AG04450 (cell line): ENCODE results near the gene VIPAS39. TPM values are rescaled to one million over a fixed set of nuclear protein-coding genes. Genes with fewer than 3 reads are reported as not detected.
A peak's percentile ranks its signal among the peaks of the same experiment; 100 is the strongest.

Experiments used
- CTCF ChIA-PET: fragments of 300-600, 350-600 bp; formaldehyde crosslinking; extraction: SDS; loops from one replicate; lab custom pipeline; 2022; ENCODE audit warnings: antibody characterized with exemption, inconsistent platforms; lab: Charles Lee
- POLR2A ChIA-PET: fragments of 350-600 bp; formaldehyde crosslinking; extraction: SDS; loops from one replicate; lab custom pipeline; 2021; ENCODE audit warnings: antibody characterized with exemption, inconsistent platforms; lab: Yijun Ruan, JAX
- DNase-seq: peaks from one replicate; pipeline ENCODE4 v3.0.0-alpha.2; 2011; ENCODE audit warnings: low read depth, low spot score
- H3K27ac ChIP-seq: one replicate; pipeline ENCODE4 v1.5.1; 2012; ENCODE audit warnings: low read depth, low read length, control low read depth
- H3K27me3 ChIP-seq: one replicate; pipeline ENCODE4 v1.6.0; 2012; ENCODE audit warnings: low read length; ENCODE audit not compliant: control insufficient read depth, insufficient read depth
- H3K4me3 ChIP-seq: 2 replicates; pipeline ENCODE4 v1.5.1; 2011; ENCODE audit warnings: mild to moderate bottlenecking, low read depth, low read length, control low read depth
- H3K9me3 ChIP-seq: 2 replicates; pipeline ENCODE4 v1.5.1; 2012; ENCODE audit warnings: low read length; ENCODE audit not compliant: control insufficient read depth, insufficient read depth
- polyA plus RNA-seq: library from polyadenylated mRNA; depleted of rRNA; stranded (reverse); fragments of >200 nt; gene quantifications from 2 replicates; pipeline ENCODE4 v1.2.3, GENCODE V29; 2011
- TF ChIP-seq, protein P1 (sequence below): IDR thresholded peaks from 2 replicates; pipeline ENCODE4 v1.5.1; 2011; ENCODE audit warnings: low read depth, low read length, control low read depth, inconsistent platforms

Gene VIPAS39
- polyA plus RNA-seq, 1 experiment, result 42.2 TPM

DNA sequence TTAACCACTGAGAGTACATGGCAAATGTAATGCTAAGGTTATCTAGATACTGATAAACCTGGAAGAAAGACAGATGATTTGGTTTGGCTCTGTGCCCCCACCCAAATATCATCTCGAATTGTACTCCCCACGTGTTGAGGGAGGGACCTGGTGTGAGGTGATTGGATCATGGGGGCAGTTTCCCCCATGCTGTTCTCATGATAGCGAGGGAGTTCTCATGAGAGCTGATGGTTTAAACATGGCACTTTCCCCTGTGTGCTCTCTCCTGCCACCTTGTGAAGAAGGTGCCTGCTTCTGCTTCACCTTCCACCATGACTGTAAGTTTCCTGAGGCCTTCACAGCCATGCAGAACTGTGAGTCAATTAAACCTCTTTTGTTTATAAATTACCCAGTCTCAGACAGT lies 48.3 kb downstream of the VIPAS39 start:
- TF ChIP-seq, protein P1, sequence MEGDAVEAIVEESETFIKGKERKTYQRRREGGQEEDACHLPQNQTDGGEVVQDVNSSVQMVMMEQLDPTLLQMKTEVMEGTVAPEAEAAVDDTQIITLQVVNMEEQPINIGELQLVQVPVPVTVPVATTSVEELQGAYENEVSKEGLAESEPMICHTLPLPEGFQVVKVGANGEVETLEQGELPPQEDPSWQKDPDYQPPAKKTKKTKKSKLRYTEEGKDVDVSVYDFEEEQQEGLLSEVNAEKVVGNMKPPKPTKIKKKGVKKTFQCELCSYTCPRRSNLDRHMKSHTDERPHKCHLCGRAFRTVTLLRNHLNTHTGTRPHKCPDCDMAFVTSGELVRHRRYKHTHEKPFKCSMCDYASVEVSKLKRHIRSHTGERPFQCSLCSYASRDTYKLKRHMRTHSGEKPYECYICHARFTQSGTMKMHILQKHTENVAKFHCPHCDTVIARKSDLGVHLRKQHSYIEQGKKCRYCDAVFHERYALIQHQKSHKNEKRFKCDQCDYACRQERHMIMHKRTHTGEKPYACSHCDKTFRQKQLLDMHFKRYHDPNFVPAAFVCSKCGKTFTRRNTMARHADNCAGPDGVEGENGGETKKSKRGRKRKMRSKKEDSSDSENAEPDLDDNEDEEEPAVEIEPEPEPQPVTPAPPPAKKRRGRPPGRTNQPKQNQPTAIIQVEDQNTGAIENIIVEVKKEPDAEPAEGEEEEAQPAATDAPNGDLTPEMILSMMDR, result peak; percentile 18; the same call in 1 of the 2 replicates
- DNase-seq, result no peak
- Histone ChIP-seq H3K27me3 (peaks cover 6% of the 10 kb centered on the region), H3K4me3 (no peak overlapping the region), H3K9me3 (no peaks in the 10 kb centered on the region), H3K27ac (no peak overlapping the region)
- ChIA-PET CTCF (interaction anchor here (0.8 kb wide), 1 partner anchor 22 kb away, joined by 3 read pairs; no protein-coding TSS in a partner anchor), POLR2A (no interaction called here)

DNA sequence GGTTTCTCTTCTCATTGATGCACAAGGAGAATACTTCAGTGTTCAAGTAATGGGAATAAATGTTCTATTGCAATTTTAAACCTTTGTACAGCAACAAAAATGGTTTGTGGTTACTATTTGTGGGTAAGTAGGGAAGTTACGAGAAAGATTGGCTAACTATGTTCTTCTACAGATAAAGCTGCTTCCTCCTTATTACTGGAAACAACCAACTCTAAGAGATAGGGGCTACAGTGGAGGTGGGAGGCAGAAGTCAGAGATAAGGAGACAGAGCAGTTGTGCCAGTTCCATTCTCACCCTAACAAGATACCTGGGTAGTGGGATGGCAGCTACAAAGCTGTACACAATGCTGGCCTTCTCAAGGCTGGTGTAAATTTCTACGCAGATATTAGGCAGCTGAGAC lies 50.2 kb downstream of the VIPAS39 start:
- TF ChIP-seq, protein P1, result no peak
- DNase-seq, result no peak
- Histone ChIP-seq H3K27me3 (peaks cover 6% of the 10 kb centered on the region), H3K27ac (no peak overlapping the region), H3K4me3 (no peak overlapping the region), H3K9me3 (no peaks in the 10 kb centered on the region)
- CTCF ChIA-PET, result interaction anchor here (0.7 kb wide), 2 partner anchors 280 to 290 kb away, joined by 3 to 8 read pairs; no protein-coding TSS in a partner anchor
- POLR2A ChIA-PET, result no interaction called here

DNA sequence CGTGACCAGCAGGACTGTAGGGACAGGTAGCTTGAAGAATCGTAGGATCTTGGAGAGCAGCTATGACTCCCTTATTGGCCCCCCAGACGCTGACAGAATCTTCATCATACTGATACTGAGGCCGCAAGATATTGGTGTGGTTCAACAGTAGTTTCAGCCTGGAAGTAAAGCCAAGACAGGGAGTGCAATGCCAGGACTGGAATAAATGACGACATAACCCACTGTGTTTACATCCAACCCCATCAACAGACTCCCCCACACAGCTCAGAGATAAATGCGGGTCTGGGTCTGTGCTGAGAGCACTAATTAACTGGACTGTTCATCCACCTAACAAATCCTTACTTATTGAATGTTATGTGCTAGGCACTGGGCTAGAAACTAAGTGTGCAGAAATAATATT lies 50.7 kb downstream of the VIPAS39 start:
- CTCF ChIA-PET, result no interaction called here

DNA sequence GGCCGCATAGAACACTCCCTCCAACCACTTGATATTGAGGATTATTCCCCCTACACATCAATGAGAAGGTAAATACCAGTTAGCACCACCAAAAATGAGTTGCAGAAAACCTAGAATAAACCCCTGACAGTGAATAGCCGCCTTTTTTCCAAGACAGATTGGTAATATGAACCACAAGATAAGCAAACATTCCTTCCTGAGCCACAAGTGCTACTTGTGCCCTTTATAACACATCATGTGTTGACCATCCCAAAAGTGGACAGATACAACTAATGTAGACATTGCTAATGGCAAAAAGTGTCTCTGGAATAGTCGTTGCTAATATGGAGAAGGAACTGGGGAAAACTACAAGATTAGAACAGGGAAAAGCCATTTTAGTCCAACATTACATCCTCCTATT lies 51.3 kb downstream of the VIPAS39 start:
- H3K4me3 ChIP-seq, result no peak overlapping the region
- H3K9me3 ChIP-seq, result no peaks in the 10 kb centered on the region
- ChIA-PET POLR2A (interaction anchor here (0.6 kb wide), 2 partner anchors 56 to 90 kb away, joined by 7 to 11 read pairs; no protein-coding TSS in a partner anchor), CTCF (no interaction called here)
- no peak overlapping the region for H3K27ac ChIP-seq
- no peak for DNase-seq
- TF ChIP-seq, protein P1, result no peak
- H3K27me3 ChIP-seq, result peaks cover 6% of the 10 kb centered on the region

More for the DNA sequence above, 50.7 kb downstream of the VIPAS39 start:
- TF ChIP-seq, protein P1, result no peak
- H3K9me3 ChIP-seq, result no peaks in the 10 kb centered on the region
- no peak for DNase-seq
- H3K4me3 ChIP-seq, result no peak overlapping the region
- no peak overlapping the region for H3K27ac ChIP-seq
- H3K27me3 ChIP-seq, result peaks cover 6% of the 10 kb centered on the region
- POLR2A ChIA-PET, result interaction anchor here (0.6 kb wide), 1 partner anchor 91 kb away, joined by 11 read pairs; no protein-coding TSS in a partner anchor

DNA sequence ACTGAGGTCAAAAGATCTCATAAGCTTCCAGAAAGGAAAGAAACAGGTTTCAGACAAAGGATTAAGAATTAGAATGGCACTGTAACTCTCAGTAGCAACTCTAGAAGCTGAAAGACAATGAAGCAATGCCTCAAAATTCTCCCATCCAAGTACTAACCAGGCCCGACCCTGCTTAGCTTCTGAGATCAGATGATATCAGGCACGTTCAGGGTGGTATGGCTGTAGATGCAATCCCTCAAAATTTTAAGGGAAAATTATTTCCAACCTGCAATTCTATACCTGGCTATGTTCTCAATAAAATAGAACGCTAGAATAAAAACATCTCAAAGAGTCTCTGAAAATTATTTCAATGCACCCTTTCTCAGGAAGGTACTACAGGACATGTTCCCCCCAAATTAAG lies 53.6 kb downstream of the VIPAS39 start:
- ChIA-PET CTCF (no interaction called here), POLR2A (no interaction called here)
- DNase-seq, result no peak
- no peaks in the 10 kb centered on the region for H3K9me3 ChIP-seq
- no peak overlapping the region for H3K4me3 ChIP-seq
- H3K27ac ChIP-seq, result no peak overlapping the region
- TF ChIP-seq, protein P1, result no peak
- peaks cover 11% of the 10 kb centered on the region for H3K27me3 ChIP-seq
